Esophagus muscularis mucosa (tissue), 4 donors: Measurements from ENCODE around the gene COL27A1.
"Not testable (repeated sequence)": the region's sequence is repeated elsewhere in the genome, so short reads cannot be mapped to it uniquely, and the experiment has no call there.

Experiments
- EP300 ChIP-seq: sonication (generic); formaldehyde crosslinking; IDR thresholded peaks from one replicate; pipeline ENCODE4 v1.6.1; 2017; ENCODE audit warnings: antibody characterized with exemption
- POLR2AphosphoS5 ChIP-seq, 2 donors: sonication (generic); formaldehyde crosslinking; IDR thresholded peaks; one replicate each; pipeline ENCODE4 v1.6.1; 2017; ENCODE audit warnings: antibody characterized with exemption in 2 of 2
- TF ChIP-seq, protein P1 (sequence below), 3 experiments: fragments of 200-600 bp in 2 of 3; fragments of 450-650 bp in 1 of 3; sonication (generic) in 2 of 3; IDR thresholded peaks; one replicate each; pipeline ENCODE4 v1.5.1; 2017 to 2019; ENCODE audit warnings: antibody characterized with exemption in 3 of 3, mild to moderate bottlenecking in 2 of 3, moderate library complexity in 1 of 3

DNA sequence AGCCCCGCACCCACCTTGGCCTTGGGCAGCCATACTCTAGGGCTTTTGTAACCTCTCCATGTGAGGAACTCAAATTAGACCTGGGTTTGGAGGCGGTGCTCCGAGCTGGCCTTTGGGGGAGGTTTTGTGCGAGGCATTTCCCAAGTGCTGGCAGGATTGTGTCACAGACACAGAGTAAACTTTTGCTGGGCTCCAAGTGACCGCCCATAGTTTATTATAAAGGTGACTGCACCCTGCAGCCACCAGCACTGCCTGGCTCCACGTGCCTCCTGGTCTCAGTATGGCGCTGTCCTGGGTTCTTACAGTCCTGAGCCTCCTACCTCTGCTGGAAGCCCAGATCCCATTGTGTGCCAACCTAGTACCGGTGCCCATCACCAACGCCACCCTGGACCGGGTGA lies 174.3 kb downstream of the COL27A1 start, which contains the start of gene ORM2:
- TF ChIP-seq, protein P1, sequence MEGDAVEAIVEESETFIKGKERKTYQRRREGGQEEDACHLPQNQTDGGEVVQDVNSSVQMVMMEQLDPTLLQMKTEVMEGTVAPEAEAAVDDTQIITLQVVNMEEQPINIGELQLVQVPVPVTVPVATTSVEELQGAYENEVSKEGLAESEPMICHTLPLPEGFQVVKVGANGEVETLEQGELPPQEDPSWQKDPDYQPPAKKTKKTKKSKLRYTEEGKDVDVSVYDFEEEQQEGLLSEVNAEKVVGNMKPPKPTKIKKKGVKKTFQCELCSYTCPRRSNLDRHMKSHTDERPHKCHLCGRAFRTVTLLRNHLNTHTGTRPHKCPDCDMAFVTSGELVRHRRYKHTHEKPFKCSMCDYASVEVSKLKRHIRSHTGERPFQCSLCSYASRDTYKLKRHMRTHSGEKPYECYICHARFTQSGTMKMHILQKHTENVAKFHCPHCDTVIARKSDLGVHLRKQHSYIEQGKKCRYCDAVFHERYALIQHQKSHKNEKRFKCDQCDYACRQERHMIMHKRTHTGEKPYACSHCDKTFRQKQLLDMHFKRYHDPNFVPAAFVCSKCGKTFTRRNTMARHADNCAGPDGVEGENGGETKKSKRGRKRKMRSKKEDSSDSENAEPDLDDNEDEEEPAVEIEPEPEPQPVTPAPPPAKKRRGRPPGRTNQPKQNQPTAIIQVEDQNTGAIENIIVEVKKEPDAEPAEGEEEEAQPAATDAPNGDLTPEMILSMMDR (IDR thresholded peaks at IDR 0.05) = not testable (repeated sequence)
- not testable (repeated sequence) for TF ChIP-seq EP300; POLR2AphosphoS5 (IDR thresholded peaks at IDR 0.05)
